CD14-positive monocyte (primary cell): Measurements from ENCODE around the gene RALBP1. TPM values are rescaled to one million over a fixed set of nuclear protein-coding genes. Genes with fewer than 3 reads are reported as not detected.

Source experiments
- DNase-seq, 3 donors: peaks; one replicate each; pipeline ENCODE4 v3.0.0-alpha.2; 2011 to 2022
- H2AFZ ChIP-seq: 2 replicates; pipeline ENCODE4 v1.6.0; 2012; ENCODE audit warnings: mild to moderate bottlenecking, low read depth, low read length, inconsistent platforms; ENCODE audit not compliant: insufficient read depth, poor library complexity, severe bottlenecking
- H3K27ac ChIP-seq, 2 donors: 1 replicate in 1 of 2; 2 replicates in 1 of 2; pipeline ENCODE4 v1.5.1; 2012 to 2013; ENCODE audit warnings: low read length in 2 of 2, control low read depth in 1 of 2, inconsistent platforms in 1 of 2, low read depth in 1 of 2, mild to moderate bottlenecking in 1 of 2
- H3K27me3 ChIP-seq, 2 donors: one replicate each; pipeline versions ENCODE4 v1.6.0 to v1.6.1; 2011 to 2013; ENCODE audit warnings: low read length in 2 of 2; ENCODE audit not compliant: control insufficient read depth in 2 of 2, insufficient read depth in 2 of 2
- H3K36me3 ChIP-seq, 2 donors: replicated peaks in 1 of 2; 1 replicate in 1 of 2; 2 replicates in 1 of 2; pipeline versions ENCODE4 v1.5.1 to v1.6.1; 2012 to 2013; ENCODE audit warnings: low read length in 2 of 2, control low read depth in 1 of 2, inconsistent platforms in 1 of 2, mild to moderate bottlenecking in 1 of 2; ENCODE audit not compliant: insufficient read depth in 2 of 2, control insufficient read depth in 1 of 2
- H3K4me1 ChIP-seq, 2 donors: 1 replicate in 1 of 2; 2 replicates in 1 of 2; pipeline versions ENCODE4 v1.5.1 to v1.6.1; 2012 to 2013; ENCODE audit warnings: low read length in 2 of 2, control low read depth in 1 of 2, inconsistent platforms in 1 of 2, mild to moderate bottlenecking in 1 of 2, moderate library complexity in 1 of 2; ENCODE audit not compliant: insufficient read depth in 2 of 2, control insufficient read depth in 1 of 2
- H3K4me2 ChIP-seq: replicated peaks from 2 replicates; pipeline ENCODE3; 2012; ENCODE audit warnings: low read length, moderate library complexity, mild to moderate bottlenecking; ENCODE audit not compliant: poor library complexity, severe bottlenecking; ENCODE audit errors: extremely low read depth
- H3K4me3 ChIP-seq, 3 experiments: fragments of 200-600 bp in 1 of 3; sonication (generic) in 1 of 3; replicated peaks in 1 of 3; 1 replicate in 2 of 3; 2 replicates in 1 of 3; pipeline ENCODE4 v1.5.1; 2011 to 2013; ENCODE audit warnings: low read length in 3 of 3, mild to moderate bottlenecking in 3 of 3, control low read depth in 2 of 3, low read depth in 2 of 3, inconsistent platforms in 1 of 3, moderate library complexity in 1 of 3
- H3K79me2 ChIP-seq: 2 replicates; pipeline ENCODE4 v1.6.0; 2012; ENCODE audit warnings: mild to moderate bottlenecking, control low read depth, inconsistent platforms, low read length, moderate library complexity; ENCODE audit not compliant: insufficient read depth
- H3K9ac ChIP-seq: 2 replicates; pipeline ENCODE4 v1.6.0; 2017; ENCODE audit warnings: low read length, mild to moderate bottlenecking; ENCODE audit not compliant: insufficient read depth, poor library complexity, severe bottlenecking
- H3K9me3 ChIP-seq, 2 donors: replicated peaks in 1 of 2; 1 replicate in 1 of 2; 2 replicates in 1 of 2; pipeline versions ENCODE4 v1.5.1 to v1.6.1; 2012 to 2013; ENCODE audit warnings: low read length in 2 of 2, control low read depth in 1 of 2; ENCODE audit not compliant: control insufficient read depth in 1 of 2, insufficient read depth in 1 of 2
- H4K20me1 ChIP-seq: 2 replicates; pipeline ENCODE4 v1.6.0; 2012; ENCODE audit warnings: mild to moderate bottlenecking, low read length, control low read depth, moderate library complexity; ENCODE audit not compliant: insufficient read depth
- H3K27ac Mint-ChIP-seq, 7 donors: one replicate each; pipeline ENCODE4 v1.8.0; 2020; ENCODE audit warnings: mild to moderate bottlenecking in 7 of 7, mixed read lengths in 7 of 7, moderate library complexity in 6 of 7, inconsistent platforms in 2 of 7
- H3K27me3 Mint-ChIP-seq, 3 donors: one replicate each; pipeline ENCODE4 v1.8.0; 2021 to 2022; ENCODE audit warnings: low read depth in 3 of 3, mild to moderate bottlenecking in 3 of 3, mixed read lengths in 3 of 3, moderate library complexity in 3 of 3, inconsistent platforms in 1 of 3
- H3K36me3 Mint-ChIP-seq, 2 donors: one replicate each; pipeline ENCODE4 v1.8.0; 2020; ENCODE audit warnings: mixed read lengths in 2 of 2, inconsistent platforms in 1 of 2, mild to moderate bottlenecking in 1 of 2
- H3K4me1 Mint-ChIP-seq: one replicate; pipeline ENCODE4 v1.8.0; 2020; ENCODE audit warnings: mild to moderate bottlenecking, mixed read lengths
- H3K4me3 Mint-ChIP-seq, 2 donors: one replicate each; pipeline ENCODE4 v1.8.0; 2020; ENCODE audit warnings: mild to moderate bottlenecking in 2 of 2, mixed read lengths in 2 of 2, moderate library complexity in 1 of 2
- H3K9me3 Mint-ChIP-seq, 7 donors: one replicate each; pipeline ENCODE4 v1.8.0; 2020 to 2022; ENCODE audit warnings: mixed read lengths in 7 of 7, mild to moderate bottlenecking in 6 of 7, moderate library complexity in 6 of 7, inconsistent platforms in 2 of 7
- WGBS: methylation state at CpG from one replicate; pipeline ENCODE4 v1.1.5; 2013; ENCODE audit warnings: missing lambda C conversion rate; ENCODE audit not compliant: insufficient coverage; 5-methylcytosine and 5-hydroxymethylcytosine counted together
- intact Hi-C, 2 donors: fragments of 100-400 bp; cut with micrococcal nuclease; formaldehyde crosslinking; loops; one replicate each; pipeline versions ENCODE4 v1.15.0 to v1.15.1; 2023
- polyA plus RNA-seq, 3 donors: library from polyadenylated mRNA; depleted of rRNA in 1 of 3; unstranded in 2 of 3; stranded (reverse) in 1 of 3; fragments of 300-500 nt in 2 of 3; fragments of >200 nt in 1 of 3; fragmentation: Illumina TruSeq in 2 of 3; gene quantifications; 1 replicate in 2 of 3; 2 replicates in 1 of 3; pipeline ENCODE4 v1.2.3, GENCODE V29; 2012 to 2021
- TF ChIP-seq, protein P1 (sequence below): fragments of 200-600 bp; IDR thresholded peaks from one replicate; pipeline ENCODE4 v1.8.0; 2022; ENCODE audit warnings: antibody characterized with exemption, mild to moderate bottlenecking

RALBP1 gene
- polyA plus RNA-seq, 3 donors: 21.5 to 36.0 (median 32.8) TPM

DNA sequence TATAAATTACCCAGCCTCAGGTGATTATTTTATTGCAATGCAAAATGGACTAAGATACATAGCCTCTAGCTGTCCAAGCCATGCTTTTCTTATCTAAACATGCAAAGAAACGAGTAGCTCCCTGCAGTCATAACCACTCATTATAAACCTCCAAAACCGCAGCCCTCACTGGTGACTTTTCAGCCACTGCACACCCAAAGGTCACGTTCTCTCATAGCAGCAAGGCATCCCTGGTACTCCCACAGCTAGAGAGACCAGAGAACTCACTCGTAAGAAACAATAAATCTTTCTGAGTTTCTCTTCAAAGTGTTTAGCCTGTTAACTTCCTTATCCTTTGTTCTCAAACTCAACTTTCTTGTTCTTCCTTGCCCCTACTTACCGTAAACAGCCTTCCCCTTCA, 28.5 kb upstream of the RALBP1 start:
- Mint-ChIP-seq H3K27ac (no peak overlapping the region), H3K27me3 (peaks cover 0 to 3% (median 1%) of the 10 kb centered on the region in 3 donors), H3K36me3 (no peaks in the 10 kb centered on the region), H3K4me1 (no peaks in the 10 kb centered on the region), H3K9me3 (peaks cover 10 to 27% (median 22%) of the 10 kb centered on the region in 7 donors), H3K4me3 (no peak overlapping the region)
- Histone ChIP-seq H3K4me2 (no peak overlapping the region), H3K79me2 (no peaks in the 10 kb centered on the region), H3K36me3 (no peaks in the 10 kb centered on the region), H3K27ac (no peak overlapping the region), H3K4me3 (no peak overlapping the region), H4K20me1 (no peaks in the 10 kb centered on the region), H3K9me3 (peaks cover 7 to 25% of the 10 kb centered on the region in 2 donors), H3K27me3 (no peaks in the 10 kb centered on the region), H3K4me1 (no peaks in the 10 kb centered on the region), H2AFZ (no peak overlapping the region), H3K9ac (no peak overlapping the region)
- intact Hi-C loops: no loop called here
- TF ChIP-seq, protein P1, sequence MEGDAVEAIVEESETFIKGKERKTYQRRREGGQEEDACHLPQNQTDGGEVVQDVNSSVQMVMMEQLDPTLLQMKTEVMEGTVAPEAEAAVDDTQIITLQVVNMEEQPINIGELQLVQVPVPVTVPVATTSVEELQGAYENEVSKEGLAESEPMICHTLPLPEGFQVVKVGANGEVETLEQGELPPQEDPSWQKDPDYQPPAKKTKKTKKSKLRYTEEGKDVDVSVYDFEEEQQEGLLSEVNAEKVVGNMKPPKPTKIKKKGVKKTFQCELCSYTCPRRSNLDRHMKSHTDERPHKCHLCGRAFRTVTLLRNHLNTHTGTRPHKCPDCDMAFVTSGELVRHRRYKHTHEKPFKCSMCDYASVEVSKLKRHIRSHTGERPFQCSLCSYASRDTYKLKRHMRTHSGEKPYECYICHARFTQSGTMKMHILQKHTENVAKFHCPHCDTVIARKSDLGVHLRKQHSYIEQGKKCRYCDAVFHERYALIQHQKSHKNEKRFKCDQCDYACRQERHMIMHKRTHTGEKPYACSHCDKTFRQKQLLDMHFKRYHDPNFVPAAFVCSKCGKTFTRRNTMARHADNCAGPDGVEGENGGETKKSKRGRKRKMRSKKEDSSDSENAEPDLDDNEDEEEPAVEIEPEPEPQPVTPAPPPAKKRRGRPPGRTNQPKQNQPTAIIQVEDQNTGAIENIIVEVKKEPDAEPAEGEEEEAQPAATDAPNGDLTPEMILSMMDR: no peak
- WGBS: 89% methylated on average over 5 of the region's 5 CpGs
- DNase-seq: no peak

- Histone ChIP-seq H2AFZ (no peak overlapping the region), H3K79me2 (no peaks in the 10 kb centered on the region), H3K36me3 (no peaks in the 10 kb centered on the region), H4K20me1 (no peaks in the 10 kb centered on the region), H3K4me2 (no peak overlapping the region), H3K27ac (no peak overlapping the region), H3K9ac (no peak overlapping the region), H3K4me3 (no peak overlapping the region), H3K27me3 (no peaks in the 10 kb centered on the region), H3K4me1 (no peaks in the 10 kb centered on the region), H3K9me3 (peaks cover 7 to 25% of the 10 kb centered on the region in 2 donors)
- Mint-ChIP-seq H3K4me3 (no peak overlapping the region), H3K27me3 (peaks cover 0 to 3% (median 1%) of the 10 kb centered on the region in 3 donors), H3K9me3 (peaks cover 10 to 27% (median 22%) of the 10 kb centered on the region in 7 donors), H3K4me1 (no peaks in the 10 kb centered on the region), H3K36me3 (no peaks in the 10 kb centered on the region), H3K27ac (no peak overlapping the region)
- 100% methylated on average over 1 of the region's 7 CpGs for WGBS
- intact Hi-C loops: no loop called here
- TF ChIP-seq, protein P1: no peak
- DNase-seq: no peak
Measured at GRCh38 chr18:9447334-9447733, 28.0 kb upstream of the RALBP1 start.
